Superior temporal gyrus (tissue), 1 donor: Measurements from ENCODE around the gene PTPRA.

Source experiments
- DNase-seq: peaks from one replicate; pipeline ENCODE4 v3.0.0-alpha.2; 2016; ENCODE audit errors: extremely low spot score

Gene PTPRA

DNA sequence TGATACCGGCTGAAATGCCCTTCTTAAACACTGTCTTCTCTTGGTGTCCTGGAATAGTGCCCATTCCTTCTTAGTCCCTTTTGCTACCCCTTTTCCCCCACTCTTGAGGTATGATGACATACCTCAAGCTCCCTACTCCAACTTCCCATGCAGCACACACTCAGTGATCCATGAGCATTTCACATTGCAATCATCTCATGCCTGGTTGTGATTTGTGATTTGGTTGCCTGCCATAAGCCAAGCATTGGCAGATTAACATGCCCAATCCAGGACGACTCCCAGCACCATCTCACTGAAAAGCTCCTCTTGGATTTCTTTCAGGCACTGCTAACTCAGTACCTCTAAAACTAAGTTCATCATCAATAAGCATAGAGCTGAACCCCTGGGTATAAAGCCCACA is 14.7 kb upstream of the PTPRA start:
- DNase-seq = no peak

DNA sequence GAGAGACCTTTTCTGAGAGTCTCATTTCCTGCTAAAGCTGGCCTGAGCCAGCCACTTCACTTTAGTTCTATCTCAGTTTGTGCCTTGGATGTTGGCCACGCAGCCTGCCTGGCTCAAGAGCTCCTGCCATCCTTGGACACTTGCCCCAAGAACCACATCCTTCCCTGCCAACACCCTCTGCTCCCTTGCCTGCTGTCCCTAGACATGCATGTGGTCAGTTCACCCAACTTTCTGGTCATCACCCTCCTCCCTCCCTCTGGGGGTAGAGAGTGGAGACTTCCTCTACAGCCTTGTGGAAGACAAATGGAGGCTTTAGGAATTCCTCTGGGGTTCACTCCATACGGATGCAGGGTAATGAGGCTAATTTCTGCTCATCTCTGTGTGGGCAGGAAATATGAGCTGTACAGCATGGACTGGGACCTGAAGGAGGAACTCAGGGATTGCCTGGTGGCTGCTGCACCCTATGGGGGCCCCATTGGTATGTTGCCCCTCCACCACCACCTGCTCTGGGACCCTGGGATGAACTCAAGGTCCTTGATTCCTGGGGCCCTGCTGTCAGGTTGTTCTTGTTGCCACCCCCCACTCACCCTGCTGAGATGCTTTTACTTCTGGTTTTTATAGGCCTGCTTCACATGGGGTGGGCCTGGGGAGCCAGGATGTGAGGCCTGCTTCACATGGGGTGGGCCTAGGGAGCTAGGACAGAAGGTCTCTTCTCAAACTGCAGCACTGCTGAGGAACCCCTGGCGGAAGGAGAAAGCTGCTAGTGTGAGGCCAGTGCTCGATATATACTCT is 13.8 kb upstream of the PTPRA start:
- DNase-seq = no peak

DNA sequence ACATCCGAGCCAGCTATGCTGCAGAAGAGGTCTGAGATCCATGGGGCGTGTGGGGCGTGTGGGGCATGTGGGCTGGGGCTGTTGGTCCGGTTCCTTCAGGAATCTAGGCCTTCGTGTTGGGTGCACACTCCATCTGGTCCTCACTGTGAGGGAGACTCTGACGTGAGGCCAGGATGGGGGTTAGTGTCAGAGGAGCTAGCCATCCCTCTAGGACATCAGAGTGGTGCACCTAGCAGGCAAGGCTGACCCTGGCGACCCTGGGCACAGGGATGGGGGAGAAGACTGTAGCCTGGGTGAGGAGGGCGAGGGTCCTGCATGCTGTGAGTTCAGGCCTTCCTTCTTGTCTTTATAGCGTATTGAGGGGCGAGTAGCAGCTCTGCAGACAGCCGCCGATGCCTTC is 8.7 kb upstream of the PTPRA start:
- no peak for DNase-seq

DNA sequence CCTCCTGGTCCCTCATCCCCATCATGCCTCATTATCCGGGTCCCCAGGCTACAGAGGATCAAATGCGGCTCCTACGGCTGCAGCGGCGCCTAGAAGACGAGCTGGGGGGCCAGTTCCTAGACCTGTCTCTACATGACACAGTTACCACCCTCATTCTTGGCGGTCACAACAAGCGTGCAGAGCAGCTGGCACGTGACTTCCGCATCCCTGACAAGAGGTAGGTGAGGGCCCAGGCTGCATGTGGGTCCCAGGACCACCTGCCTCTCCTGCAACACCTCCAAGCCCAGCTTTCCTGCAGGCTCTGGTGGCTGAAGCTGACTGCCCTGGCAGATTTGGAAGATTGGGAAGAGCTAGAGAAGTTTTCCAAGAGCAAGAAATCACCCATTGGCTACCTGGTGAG is 8.2 kb upstream of the PTPRA start:
- DNase-seq = no peak

DNA sequence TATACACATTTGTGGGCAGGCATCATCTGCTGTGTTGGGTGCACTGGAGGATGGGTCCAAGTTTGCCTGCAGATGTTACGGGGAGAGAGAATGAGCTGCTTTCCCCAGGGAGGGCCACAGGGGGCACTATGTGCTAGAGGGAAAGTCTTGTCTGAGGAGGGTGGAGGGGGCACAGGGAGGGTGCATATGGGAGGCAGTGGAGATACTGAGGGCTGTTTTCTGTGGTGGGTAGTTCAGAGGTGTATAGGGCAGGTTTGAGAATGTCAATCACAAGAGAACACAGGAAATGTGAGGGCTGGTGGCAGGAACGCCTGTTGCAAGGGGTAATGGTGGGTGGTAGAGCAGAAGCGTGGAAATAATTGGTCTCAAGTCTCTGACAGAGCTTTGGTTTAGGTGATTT is 7.7 kb upstream of the PTPRA start:
- DNase-seq = no peak

DNA sequence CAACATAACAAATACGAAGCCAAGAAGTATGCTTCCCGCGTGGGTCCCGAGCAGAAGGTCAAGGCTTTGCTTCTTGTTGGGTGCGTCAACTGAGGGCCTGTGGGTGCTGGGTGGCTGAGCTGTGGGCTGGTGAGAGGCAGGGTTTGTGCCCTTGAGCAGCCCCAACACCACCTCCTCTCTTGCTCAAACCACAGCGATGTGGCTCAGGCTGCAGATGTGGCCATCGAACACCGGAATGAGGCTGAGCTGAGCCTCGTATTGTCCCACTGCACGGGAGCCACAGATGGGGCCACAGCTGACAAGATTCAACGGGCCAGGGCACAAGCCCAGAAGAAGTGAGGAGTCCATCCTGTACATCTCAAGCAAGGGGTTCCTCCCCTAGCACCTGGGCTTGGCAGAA is 7.0 kb upstream of the PTPRA start:
- no peak for DNase-seq

DNA sequence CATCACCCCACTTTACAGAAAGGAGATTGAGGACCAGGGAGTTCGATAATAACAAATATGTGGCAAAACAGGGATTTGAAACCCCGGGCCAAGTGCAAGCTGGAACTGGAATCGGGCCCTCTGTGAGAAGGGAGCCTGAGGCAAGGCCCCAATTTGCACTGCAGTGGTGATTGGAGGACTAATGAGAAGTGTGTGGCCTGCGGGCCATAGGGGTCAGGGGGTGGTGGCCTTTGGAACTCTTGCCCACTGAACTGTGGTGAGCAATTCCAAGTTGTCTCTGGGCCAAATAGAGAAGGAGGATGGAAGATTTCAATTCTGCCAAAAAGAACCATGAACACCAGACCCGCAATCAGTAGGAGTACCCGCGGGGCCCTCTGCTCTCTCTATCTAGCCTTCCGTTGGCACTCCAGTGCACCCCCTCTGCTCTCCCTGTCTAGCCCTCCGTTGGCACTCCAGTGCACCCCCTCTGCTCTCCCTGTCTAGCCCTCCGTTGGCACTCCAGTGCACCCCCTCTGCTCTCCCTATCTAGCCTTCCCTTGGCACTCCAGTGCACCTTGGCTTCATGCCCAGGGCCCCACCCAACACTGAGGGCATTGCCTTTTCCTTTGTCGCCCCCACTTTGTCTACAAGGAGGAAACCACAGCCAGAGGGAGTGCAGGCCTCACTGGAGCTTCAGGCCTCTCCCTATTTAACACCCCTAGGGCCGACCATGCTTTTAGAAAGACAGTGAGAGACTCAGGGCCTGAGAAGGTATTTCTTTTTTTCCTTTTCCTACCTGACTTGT is 6.0 kb upstream of the PTPRA start:
- DNase-seq = no peak

DNA sequence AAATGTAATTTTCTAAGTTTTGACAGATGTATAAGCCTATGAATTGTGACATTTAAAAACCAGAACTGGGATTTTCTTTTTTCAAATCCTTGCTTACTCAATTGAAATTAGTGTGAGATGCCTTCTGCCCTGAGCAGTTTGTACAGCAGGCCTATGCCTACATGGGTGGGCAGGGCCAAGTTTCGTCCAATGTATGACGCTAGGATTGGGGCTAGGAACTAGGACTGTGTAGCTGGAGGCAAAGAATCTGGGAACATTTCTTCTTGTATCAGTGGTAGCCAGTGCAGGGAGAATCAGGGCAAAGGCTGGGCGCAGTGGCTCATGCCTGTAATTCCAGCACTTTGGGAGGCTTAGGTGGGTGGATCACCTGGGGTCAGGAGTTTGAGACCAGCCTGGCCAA is 3.9 kb upstream of the PTPRA start:
- no peak for DNase-seq

DNA sequence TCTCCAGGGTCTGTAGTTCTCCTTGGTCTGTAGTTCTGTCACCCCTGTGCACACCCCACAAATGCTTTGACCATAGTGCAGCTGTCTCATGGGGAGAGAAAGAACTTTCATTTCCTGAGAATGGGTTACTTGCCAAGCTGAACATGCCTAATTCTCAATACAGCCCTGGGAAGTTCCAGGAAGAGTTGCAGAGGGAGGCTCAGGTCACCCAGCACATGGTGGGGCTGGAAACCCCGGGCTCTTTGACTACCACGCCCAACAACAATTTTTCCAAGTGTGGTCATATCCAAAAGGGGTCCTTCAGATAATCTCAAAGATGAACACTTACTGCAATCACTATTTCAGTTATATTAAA is 2.2 kb upstream of the PTPRA start:
- DNase-seq = peak; percentile 6

DNA sequence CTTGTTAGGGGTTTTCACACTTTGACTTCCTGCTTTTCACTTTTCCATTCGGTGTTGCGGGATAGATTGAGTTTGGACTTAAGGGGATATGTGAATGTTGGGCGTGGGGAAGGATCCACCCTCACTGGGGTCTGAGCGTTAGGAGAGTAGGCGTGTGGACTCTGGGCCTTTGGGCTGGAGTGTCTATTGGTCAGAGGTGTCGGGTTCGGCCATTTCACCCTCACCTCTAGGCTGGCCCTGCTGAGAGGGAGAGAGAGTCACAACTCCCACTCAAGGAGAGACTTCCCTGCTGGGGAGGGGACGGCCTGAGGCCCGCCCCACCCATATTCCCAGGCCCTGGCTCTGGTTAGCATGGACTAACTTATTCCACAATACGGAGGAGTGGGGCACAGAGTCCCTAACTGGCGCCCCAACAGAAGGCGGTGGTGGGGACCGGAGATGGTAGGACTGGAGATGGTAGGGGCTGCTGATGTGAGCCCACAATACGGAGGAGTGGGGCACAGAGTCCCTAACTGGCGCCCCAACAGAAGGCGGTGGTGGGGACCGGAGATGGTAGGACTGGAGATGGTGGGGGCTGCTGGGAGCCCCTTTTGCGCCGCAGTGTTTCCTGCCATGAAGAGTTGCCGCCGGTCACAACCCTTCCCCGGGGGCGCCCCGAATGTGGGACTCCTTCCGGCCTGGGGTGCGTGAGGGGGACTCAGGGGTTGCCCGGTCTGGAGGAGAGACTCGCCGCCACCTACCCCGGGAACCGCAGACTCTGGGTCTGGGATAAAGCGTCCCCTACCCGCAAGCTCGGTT is 1.4 kb upstream of the PTPRA start:
- DNase-seq = peak; percentile 14

DNA sequence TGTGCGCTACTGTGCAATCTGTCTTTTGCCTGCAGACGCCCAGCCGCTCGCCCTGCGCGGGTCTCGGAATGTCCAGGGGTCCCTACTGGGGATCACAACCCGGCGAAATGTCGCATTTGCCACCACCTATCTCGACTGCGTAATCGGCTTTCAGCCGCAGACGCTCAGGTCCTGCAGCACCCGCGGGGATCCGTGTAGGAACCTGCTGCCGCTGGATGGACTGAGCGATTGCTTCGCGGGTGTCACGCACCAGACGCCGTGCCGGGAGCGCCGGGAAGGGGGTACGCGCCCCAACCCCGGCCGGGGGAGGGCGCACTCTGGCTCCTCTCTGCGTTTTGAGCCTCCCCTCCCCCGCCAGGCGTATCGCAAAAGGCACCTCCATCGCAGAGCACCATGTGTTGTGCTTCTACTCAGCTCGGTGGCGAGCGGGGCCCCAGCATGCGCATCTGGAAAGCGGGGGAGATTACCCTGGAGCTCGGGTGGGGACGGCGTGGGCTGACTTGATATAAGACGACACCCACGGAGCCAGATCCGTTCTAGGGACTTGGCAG is 747 bp upstream of the PTPRA start:
- peak; percentile 66 for DNase-seq

DNA sequence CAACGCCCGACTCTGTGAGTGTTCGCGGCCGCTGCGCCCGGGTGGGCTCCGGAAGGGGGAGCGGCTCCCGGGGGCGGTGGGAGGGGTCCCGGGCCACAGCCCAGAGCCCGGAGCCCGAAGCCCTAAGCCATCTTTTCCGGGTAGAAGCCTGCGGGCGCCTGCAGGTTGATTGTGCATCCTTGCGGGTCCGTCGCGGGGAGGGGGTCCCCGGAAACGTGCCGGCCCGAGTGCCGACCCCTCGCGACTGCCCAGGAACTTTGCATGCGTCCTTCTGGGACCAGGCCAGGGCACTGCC is 413 bp downstream of the PTPRA start:
- DNase-seq = peak; percentile 28

DNA sequence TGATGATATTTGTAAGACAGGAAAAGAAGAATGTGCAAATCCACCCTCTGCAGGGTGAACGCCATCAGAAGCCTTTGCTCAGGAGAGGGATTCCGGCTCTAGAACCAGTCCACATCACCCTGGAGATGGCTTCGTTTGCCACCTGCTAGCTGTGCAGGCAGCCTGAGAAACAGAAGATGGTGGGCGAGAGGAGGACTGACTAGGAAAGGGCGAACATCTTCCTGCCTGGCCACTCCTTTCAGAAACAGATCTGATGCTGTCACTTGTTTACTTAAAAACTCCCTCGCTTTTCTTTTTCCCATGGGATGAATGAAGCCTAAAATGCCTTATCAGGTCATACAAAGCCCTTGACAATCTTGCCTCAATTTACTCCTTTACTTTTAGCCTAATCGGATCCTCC is 1.2 kb downstream of the PTPRA start:
- DNase-seq = peak; percentile 56

DNA sequence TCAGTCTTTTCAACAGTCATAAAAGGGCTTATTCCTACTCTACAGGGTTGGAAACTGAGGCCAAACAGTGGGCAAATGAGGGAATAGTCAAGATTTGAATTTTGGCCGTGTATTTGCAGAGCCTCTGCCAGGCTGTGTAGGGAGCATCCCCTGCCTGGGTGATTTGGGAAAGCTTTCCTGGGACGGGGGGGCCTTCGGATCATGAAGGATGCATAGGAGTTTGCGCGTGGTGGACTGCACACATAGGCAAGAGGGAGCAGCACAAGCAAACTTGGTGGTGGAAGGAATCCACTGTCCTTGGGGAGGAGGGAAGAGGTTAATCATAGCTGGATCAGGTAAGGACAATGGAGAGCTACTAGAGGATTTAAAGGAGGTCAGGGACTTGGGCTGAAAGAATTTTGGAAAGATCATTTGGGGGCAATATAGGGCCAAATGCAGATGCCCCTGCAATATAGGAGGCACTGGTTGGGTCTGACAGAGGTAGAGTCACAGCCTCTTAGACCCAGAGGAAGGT is 2.5 kb downstream of the PTPRA start:
- DNase-seq = no peak

DNA sequence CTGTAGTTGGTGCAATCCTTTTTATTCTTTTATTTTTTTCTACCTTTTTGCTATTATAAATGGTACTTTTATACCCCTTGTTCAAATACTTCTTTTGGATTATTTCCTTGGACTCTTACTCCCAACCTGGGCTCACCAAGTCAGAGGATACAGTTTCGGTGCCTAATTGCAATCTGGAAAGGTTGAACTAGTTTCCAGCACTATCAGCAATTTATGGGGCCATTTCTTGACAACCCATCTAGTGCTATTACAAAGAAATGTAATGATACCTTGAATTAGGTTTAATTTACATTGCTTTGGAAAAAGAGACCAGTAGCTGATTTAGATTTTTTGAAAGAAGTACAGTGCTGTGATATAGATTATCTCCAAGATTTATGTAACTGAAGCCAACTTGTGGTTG is 5.2 kb downstream of the PTPRA start:
- DNase-seq = peak; percentile 7

DNA sequence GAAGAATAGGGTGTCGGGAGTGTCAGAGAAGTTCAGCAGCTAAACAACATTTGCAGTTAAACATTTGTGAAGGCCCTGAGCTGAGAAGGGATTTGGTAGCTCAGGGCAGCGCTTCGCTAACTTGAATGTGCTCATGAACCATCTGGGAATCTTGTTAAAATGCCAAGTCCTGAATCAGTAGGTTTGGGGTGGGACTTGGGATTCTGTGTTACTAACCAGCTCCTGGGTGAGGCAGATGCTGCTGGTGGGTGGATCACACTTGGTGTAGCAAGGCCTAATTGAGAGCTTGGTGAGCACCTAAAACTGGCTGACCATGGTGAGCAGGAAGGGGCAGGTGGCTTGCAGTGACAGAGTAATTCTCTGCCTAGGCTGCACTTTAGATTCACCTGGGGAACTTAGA is 5.9 kb downstream of the PTPRA start:
- DNase-seq = peak; percentile 79

DNA sequence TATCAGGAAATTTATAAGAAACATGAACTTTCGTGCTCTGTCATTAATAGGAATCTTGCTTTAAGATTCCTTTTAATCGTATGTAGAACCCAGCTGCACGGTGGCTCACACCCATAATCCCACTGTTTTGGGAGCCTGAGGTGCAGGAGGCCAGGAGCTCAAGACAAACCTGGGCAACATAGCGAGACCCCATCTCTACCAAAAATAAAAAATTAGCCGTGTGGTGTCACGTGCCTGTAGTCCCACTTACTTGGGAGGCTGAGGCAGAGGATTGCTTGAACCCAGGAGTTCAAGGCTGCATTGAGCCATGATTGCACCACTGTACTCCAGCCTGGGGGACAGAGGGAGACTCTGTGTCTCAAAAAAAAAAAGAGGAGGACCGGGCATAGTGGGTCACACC is 7.4 kb downstream of the PTPRA start:
- no peak for DNase-seq

DNA sequence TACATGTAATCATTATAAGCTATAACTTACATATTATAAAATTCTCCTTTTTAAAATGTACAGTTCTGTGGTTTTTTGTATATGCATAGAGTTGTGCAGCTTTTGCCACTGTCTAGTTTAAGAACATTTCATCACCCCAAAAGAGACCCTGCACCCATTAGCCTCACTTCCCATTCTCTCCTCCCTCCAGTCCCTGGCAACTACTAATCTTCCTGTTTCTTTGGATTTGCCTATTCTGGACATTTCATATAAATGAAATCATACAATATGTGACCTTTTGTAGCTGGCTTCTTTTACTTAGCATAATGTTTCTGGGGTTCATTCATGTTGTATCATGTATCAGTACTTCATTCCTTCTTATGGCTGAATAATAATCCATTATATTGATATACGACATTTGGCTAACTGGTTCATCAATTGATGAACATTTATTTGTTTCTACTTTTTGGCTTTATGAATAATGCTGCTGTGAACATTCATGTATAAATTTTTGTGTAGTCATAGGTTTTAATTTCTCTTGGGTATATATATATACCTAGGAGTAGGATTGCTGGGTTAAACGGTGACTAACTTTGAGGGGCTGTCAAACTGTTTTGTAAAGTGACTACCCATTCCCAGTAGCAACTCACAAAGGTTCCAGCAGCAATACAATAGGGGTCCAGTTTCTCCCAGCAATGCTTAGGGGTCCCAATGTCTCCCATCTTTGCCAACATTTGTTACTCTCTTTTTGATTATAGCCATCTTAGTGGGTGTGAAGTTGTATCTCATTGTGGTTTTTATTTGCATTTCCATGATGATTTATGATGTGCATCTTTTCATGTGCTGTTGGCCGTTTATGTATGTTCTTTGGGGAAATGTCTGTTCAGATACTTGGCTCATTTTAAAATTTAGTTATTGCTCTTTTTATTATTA is 10.7 kb downstream of the PTPRA start:
- no peak for DNase-seq

DNA sequence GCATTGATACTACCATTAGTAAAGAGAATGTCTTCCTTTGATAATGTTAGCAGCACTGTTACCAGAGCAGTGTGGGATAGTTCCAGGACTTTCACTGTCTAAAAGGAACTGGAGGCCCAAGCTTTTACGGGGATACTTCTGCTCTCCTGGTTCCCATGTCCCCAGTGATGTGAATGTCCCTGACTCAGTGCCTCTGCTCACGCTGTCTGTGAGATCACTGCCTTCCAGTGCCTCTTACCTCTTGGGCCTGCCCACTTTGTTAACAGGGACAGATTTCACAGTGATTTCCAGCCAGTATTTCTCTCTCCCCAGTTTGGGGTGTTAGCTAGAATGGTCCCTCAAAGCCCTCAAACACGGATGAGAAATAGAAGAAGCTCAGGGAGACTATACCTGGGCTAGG is 14.4 kb downstream of the PTPRA start:
- DNase-seq = no peak

DNA sequence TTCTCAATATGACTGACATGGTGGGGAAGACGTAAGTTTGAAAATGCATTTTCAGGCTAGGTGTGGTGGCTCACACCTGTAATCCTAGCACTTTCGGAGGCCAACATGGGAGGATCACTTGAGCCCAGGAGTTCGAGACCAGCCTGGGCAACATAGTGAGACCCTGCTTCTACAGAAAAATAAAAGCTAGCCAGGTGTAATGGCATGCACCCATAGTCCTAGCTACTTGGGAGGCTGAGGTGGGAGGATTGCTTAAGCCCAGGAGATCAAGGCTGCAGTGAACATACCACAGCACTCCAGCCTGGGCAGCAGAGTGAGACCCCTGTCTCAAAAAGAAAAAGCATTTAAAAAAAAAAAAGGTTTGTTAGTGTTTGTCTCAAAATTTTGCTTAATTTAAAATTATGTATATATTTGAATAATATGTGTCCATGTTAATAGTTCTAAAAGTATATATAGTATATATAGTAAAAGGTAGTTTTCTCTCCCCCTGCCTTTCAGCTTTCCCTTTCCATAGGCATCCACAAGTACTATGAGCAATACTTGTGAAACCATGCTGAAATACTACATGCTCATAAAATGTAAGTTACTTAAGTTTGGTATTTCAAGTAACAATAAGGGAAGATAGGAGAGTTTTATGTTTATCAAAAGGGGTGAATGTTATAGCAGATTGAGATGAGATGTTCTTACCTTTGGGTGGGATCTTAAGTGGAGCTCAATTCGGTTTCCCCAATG is 15.1 kb downstream of the PTPRA start:
- DNase-seq = no peak

DNA sequence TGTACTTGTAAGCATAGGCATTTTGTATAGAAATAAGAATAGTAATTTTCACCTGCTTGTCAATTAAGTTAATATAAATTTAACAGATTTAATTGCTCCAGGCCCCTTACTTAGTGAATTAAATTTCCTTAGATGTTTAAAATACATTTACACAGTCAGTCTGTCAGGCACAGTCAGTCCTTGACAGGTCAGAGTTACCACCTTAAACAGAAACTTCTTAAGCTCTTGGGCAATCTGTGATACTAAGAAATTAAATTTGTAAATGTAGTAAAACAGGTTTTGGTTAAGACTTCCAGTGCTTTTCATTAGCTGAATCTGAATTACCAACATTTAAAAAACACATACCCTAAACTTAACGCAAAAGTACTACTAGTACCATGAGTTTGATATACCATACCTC is 15.9 kb downstream of the PTPRA start:
- DNase-seq = no peak
